GM18520 (cell line): ENCODE measurements around the gene MEF2D.

Experiments used
- ATAC-seq: cut with Tn5 transposase; IDR thresholded peaks from one replicate; pipeline ENCODE4 v1.9.1; 2021; ENCODE audit not compliant: unreplicated experiment

Gene MEF2D

GRCh38 chr1:156489166-156489934, 11.2 kb downstream of the MEF2D start:
- ATAC-seq: peak; percentile 2

- peak; percentile 57 for ATAC-seq
Measured at GRCh38 chr1:156488566-156489165, 11.9 kb downstream of the MEF2D start.

- peak; percentile 31 for ATAC-seq
Measured at GRCh38 chr1:156487862-156488261, 12.7 kb downstream of the MEF2D start.

GRCh38 chr1:156486421-156487344, 13.9 kb downstream of the MEF2D start:
- ATAC-seq: no peak

GRCh38 chr1:156485984-156486383, 14.6 kb downstream of the MEF2D start:
- no peak for ATAC-seq

GRCh38 chr1:156484480-156485058, 16.0 kb downstream of the MEF2D start:
- ATAC-seq: no peak

GRCh38 chr1:156483397-156483796, 17.2 kb downstream of the MEF2D start:
- ATAC-seq: no peak

GRCh38 chr1:156482276-156482675, 18.3 kb downstream of the MEF2D start:
- no peak for ATAC-seq

GRCh38 chr1:156481527-156481926, 19.0 kb downstream of the MEF2D start:
- no peak for ATAC-seq

- peak; percentile 36 for ATAC-seq
Measured at GRCh38 chr1:156480411-156481192, 20.0 kb downstream of the MEF2D start.

GRCh38 chr1:156480016-156480370, 20.6 kb downstream of the MEF2D start:
- ATAC-seq: no peak

GRCh38 chr1:156479093-156480015, 21.2 kb downstream of the MEF2D start:
- no peak for ATAC-seq

GRCh38 chr1:156478250-156478627, 22.3 kb downstream of the MEF2D start:
- no peak for ATAC-seq

GRCh38 chr1:156477526-156478249, 22.9 kb downstream of the MEF2D start:
- no peak for ATAC-seq

GRCh38 chr1:156476501-156477298, 23.9 kb downstream of the MEF2D start:
- ATAC-seq: no peak

- ATAC-seq: no peak
Measured at GRCh38 chr1:156475568-156476500, 24.7 kb downstream of the MEF2D start.

- ATAC-seq: no peak
Measured at GRCh38 chr1:156474966-156475365, 25.6 kb downstream of the MEF2D start.
